Measurements from ENCODE around the gene SIX1. TPM values are rescaled to one million over a fixed set of nuclear protein-coding genes. Genes with fewer than 3 reads are reported as not detected.

Gene SIX1
- total RNA-seq, 4 donors from 2014 or later, result 5.9 to 7.5 (median 6.2) TPM

GRCh38 chr14:60645126-60645741 is 4.0 kb downstream of the SIX1 start:
- no peaks in the 10 kb centered on the region for H3K9me3 ChIP-seq
- no peaks in the 10 kb centered on the region for H3K36me3 ChIP-seq
- 40 to 46% methylated on average over 2 of the region's 2 CpGs for WGBS, 2 donors
- peaks cover 0 to 100% of the 10 kb centered on the region in 2 donors for H3K27me3 ChIP-seq
- no peak for DNase-seq (ENCODE audit: low spot score in 2 of 2)
- peaks cover 0 to 76% (median 24%) of the 10 kb centered on the region in 4 donors for H3K4me1 ChIP-seq
- no peak overlapping the region for H3K27ac ChIP-seq
- no peak overlapping the region for H3K4me3 ChIP-seq
- TF ChIP-seq POLR2A (IDR thresholded peaks at IDR 0.05), result no peak
- TF ChIP-seq EP300 (IDR thresholded peaks at IDR 0.05), result no peak
- no peak for TF ChIP-seq CTCF (IDR thresholded peaks at IDR 0.05)

- no peak for TF ChIP-seq EP300 (IDR thresholded peaks at IDR 0.05)
- no peak for TF ChIP-seq POLR2A (IDR thresholded peaks at IDR 0.05)
- TF ChIP-seq CTCF (IDR thresholded peaks at IDR 0.05), result no peak
- WGBS, 2 donors, result 74 to 77% methylated on average over 1 of the region's 1 CpG
- peaks cover 0 to 100% of the 10 kb centered on the region in 2 donors for H3K27me3 ChIP-seq
- DNase-seq (ENCODE audit: low spot score in 2 of 2), result no peak
- H3K36me3 ChIP-seq, result no peaks in the 10 kb centered on the region
- H3K27ac ChIP-seq, result no peak overlapping the region
- no peaks in the 10 kb centered on the region for H3K9me3 ChIP-seq
- no peak overlapping the region for H3K4me3 ChIP-seq
- peaks cover 0 to 70% (median 21%) of the 10 kb centered on the region in 4 donors for H3K4me1 ChIP-seq
These were observed 4.6 kb downstream of the SIX1 start for GRCh38 chr14:60644666-60645065.

- peaks cover 0 to 61% (median 15%) of the 10 kb centered on the region in 4 donors for H3K4me1 ChIP-seq
- H3K9me3 ChIP-seq, result no peaks in the 10 kb centered on the region
- TF ChIP-seq CTCF (IDR thresholded peaks at IDR 0.05), result no peak
- peak in 1 of 2 donors; percentile 22 for TF ChIP-seq EP300 (IDR thresholded peaks at IDR 0.05)
- H3K27me3 ChIP-seq, result peaks cover 0 to 100% of the 10 kb centered on the region in 2 donors
- WGBS, 2 donors, result 43 to 45% methylated on average over 29 of the region's 29 CpGs
- no peak overlapping the region for H3K4me3 ChIP-seq
- H3K36me3 ChIP-seq, result no peaks in the 10 kb centered on the region
- no peak for DNase-seq (ENCODE audit: low spot score in 2 of 2)
- H3K27ac ChIP-seq, result no peak overlapping the region
These were observed 5.6 kb downstream of the SIX1 start for GRCh38 chr14:60643463-60644314.

GRCh38 chr14:60643141-60643462 is 6.2 kb downstream of the SIX1 start:
- no peak for DNase-seq (ENCODE audit: low spot score in 2 of 2)
- H3K4me1 ChIP-seq, result peaks cover 0 to 58% (median 10%) of the 10 kb centered on the region in 4 donors
- H3K4me3 ChIP-seq, result peak overlapping the region in 1 of 4 donors; percentile 21
- H3K9me3 ChIP-seq, result no peaks in the 10 kb centered on the region
- peaks cover 0 to 100% of the 10 kb centered on the region in 2 donors for H3K27me3 ChIP-seq
- TF ChIP-seq POLR2A (IDR thresholded peaks at IDR 0.05) (no peak), CTCF (IDR thresholded peaks at IDR 0.05) (no peak), EP300 (IDR thresholded peaks at IDR 0.05) (no peak)
- no peaks in the 10 kb centered on the region for H3K36me3 ChIP-seq
- H3K27ac ChIP-seq, result no peak overlapping the region
- WGBS, 2 donors, result 22 to 26% methylated on average over 16 of the region's 16 CpGs
